Neural progenitor cell (in vitro differentiated cells): ENCODE results near the gene SMIM35. TPM values are rescaled to one million over a fixed set of nuclear protein-coding genes. Genes with fewer than 3 reads are reported as not detected.

Experiments
- DNase-seq: peaks from one replicate; pipeline ENCODE4 v3.0.0-alpha.2; 2016; ENCODE audit warnings: low spot score
- H2AFZ ChIP-seq: fragments of 200-600 bp; sonication (generic); replicated peaks from 2 replicates; pipeline ENCODE4 v1.6.1; 2016; ENCODE audit warnings: antibody characterized with exemption
- H3F3A ChIP-seq: fragments of 200-600 bp; sonication (generic); 2 replicates; pipeline ENCODE4 v1.6.1; 2016; ENCODE audit warnings: antibody characterized with exemption, low read depth
- H3K27ac ChIP-seq: fragments of 200-600 bp; sonication (generic); 2 replicates; pipeline ENCODE4 v1.5.1; 2016; ENCODE audit warnings: mild to moderate bottlenecking
- H3K27me3 ChIP-seq: fragments of 200-600 bp; sonication (generic); 2 replicates; pipeline ENCODE4 v1.6.1; 2016; ENCODE audit warnings: mild to moderate bottlenecking, moderate library complexity
- H3K36me3 ChIP-seq: fragments of 200-600 bp; sonication (generic); 2 replicates; pipeline ENCODE4 v1.5.1; 2016
- H3K4me1 ChIP-seq: fragments of 200-600 bp; sonication (generic); 2 replicates; pipeline ENCODE4 v1.6.1; 2016; ENCODE audit warnings: mixed run types
- H3K4me2 ChIP-seq: fragments of 200-600 bp; sonication (generic); 2 replicates; pipeline ENCODE4 v1.6.1; 2016
- H3K4me3 ChIP-seq: fragments of 200-600 bp; sonication (generic); 2 replicates; pipeline ENCODE4 v1.5.1; 2016
- H3K79me2 ChIP-seq: fragments of 200-600 bp; sonication (generic); 2 replicates; pipeline ENCODE4 v1.6.1; 2016; ENCODE audit warnings: low read depth
- H3K9ac ChIP-seq: fragments of 200-600 bp; sonication (generic); 2 replicates; pipeline ENCODE4 v1.6.1; 2016
- H3K9me3 ChIP-seq: fragments of 200-600 bp; sonication (generic); 2 replicates; pipeline ENCODE4 v1.5.1; 2016; ENCODE audit warnings: low read depth
- H4K20me1 ChIP-seq: fragments of 200-600 bp; sonication (generic); 2 replicates; pipeline ENCODE4 v1.6.1; 2016; ENCODE audit warnings: low read depth
- H3K27ac Mint-ChIP-seq: 3 replicates; pipeline ENCODE4 v1.8.0; 2021; ENCODE audit warnings: mixed read lengths
- H3K27me3 Mint-ChIP-seq: 2 replicates; pipeline ENCODE4 v1.8.0; 2022; ENCODE audit warnings: low read depth, mild to moderate bottlenecking, inconsistent platforms, moderate library complexity, mixed read lengths; ENCODE audit not compliant: insufficient read depth
- H3K36me3 Mint-ChIP-seq: 3 replicates; pipeline ENCODE4 v1.8.0; 2021; ENCODE audit warnings: mixed read lengths
- H3K4me1 Mint-ChIP-seq: 3 replicates; pipeline ENCODE4 v1.8.0; 2021; ENCODE audit warnings: mixed read lengths
- H3K4me3 Mint-ChIP-seq: 3 replicates; pipeline ENCODE4 v1.8.0; 2021; ENCODE audit warnings: mild to moderate bottlenecking, moderate library complexity, mixed read lengths
- H3K9me3 Mint-ChIP-seq: 3 replicates; pipeline ENCODE4 v1.8.0; 2020; ENCODE audit warnings: mixed read lengths
- CTCF ChIP-seq: fragments of 200-600 bp; sonication (generic); IDR thresholded peaks from 2 replicates; pipeline ENCODE4 v1.5.1; 2017; ENCODE audit warnings: antibody characterized with exemption, mild to moderate bottlenecking
- EZH2 ChIP-seq: fragments of 200-600 bp; sonication (generic); IDR thresholded peaks from 2 replicates; pipeline ENCODE4 v1.6.1; 2017; ENCODE audit warnings: antibody characterized with exemption, mild to moderate bottlenecking, moderate library complexity
- EZH2phosphoT487 ChIP-seq: fragments of 200-600 bp; sonication (generic); IDR thresholded peaks from 2 replicates; pipeline ENCODE4 v1.6.1; 2017; ENCODE audit warnings: antibody characterized with exemption
- total RNA-seq: library from RNA; depleted of rRNA; stranded (reverse); fragments of >200 nt; gene quantifications from 2 replicates; pipeline ENCODE4 v1.2.3, GENCODE V29; 2015; ENCODE audit warnings: low replicate concordance

The SMIM35 gene
- total RNA-seq, 1 donor from 2014 or later, result not detected

GRCh38 chr11:118046964-118047700 is 39.6 kb downstream of the SMIM35 start:
- H3K4me3 Mint-ChIP-seq, result no peak overlapping the region
- H3K36me3 Mint-ChIP-seq, result no peaks in the 10 kb centered on the region
- Histone ChIP-seq H3K36me3 (no peaks in the 10 kb centered on the region), H3F3A (no peaks in the 10 kb centered on the region), H2AFZ (no peak overlapping the region), H3K4me2 (no peak overlapping the region), H3K9me3 (no peaks in the 10 kb centered on the region), H3K9ac (no peak overlapping the region), H3K79me2 (no peaks in the 10 kb centered on the region), H3K4me1 (no peaks in the 10 kb centered on the region), H4K20me1 (no peaks in the 10 kb centered on the region), H3K4me3 (no peak overlapping the region), H3K27ac (no peak overlapping the region), H3K27me3 (no peaks in the 10 kb centered on the region)
- no peak overlapping the region for H3K27ac Mint-ChIP-seq
- no peaks in the 10 kb centered on the region for H3K9me3 Mint-ChIP-seq
- no peak for DNase-seq
- TF ChIP-seq EZH2 (no peak), CTCF (no peak), EZH2phosphoT487 (no peak)
- no peaks in the 10 kb centered on the region for H3K4me1 Mint-ChIP-seq
- H3K27me3 Mint-ChIP-seq, result no peaks in the 10 kb centered on the region

GRCh38 chr11:118046051-118046963 is 40.5 kb downstream of the SMIM35 start:
- Histone ChIP-seq H2AFZ (no peak overlapping the region), H3F3A (no peaks in the 10 kb centered on the region), H3K4me1 (no peaks in the 10 kb centered on the region), H3K4me2 (no peak overlapping the region), H3K4me3 (no peak overlapping the region), H3K27me3 (no peaks in the 10 kb centered on the region), H3K9me3 (no peaks in the 10 kb centered on the region), H3K27ac (no peak overlapping the region), H3K79me2 (no peaks in the 10 kb centered on the region), H3K9ac (no peak overlapping the region), H3K36me3 (no peaks in the 10 kb centered on the region), H4K20me1 (no peaks in the 10 kb centered on the region)
- DNase-seq, result no peak
- H3K36me3 Mint-ChIP-seq, result no peaks in the 10 kb centered on the region
- no peak overlapping the region for H3K27ac Mint-ChIP-seq
- H3K9me3 Mint-ChIP-seq, result no peaks in the 10 kb centered on the region
- H3K4me3 Mint-ChIP-seq, result no peak overlapping the region
- no peaks in the 10 kb centered on the region for H3K4me1 Mint-ChIP-seq
- H3K27me3 Mint-ChIP-seq, result no peaks in the 10 kb centered on the region
- TF ChIP-seq CTCF (no peak), EZH2phosphoT487 (no peak), EZH2 (no peak)

GRCh38 chr11:118045191-118045590 is 41.6 kb downstream of the SMIM35 start:
- Histone ChIP-seq H4K20me1 (no peaks in the 10 kb centered on the region), H3F3A (no peaks in the 10 kb centered on the region), H3K9ac (no peak overlapping the region), H3K27ac (no peak overlapping the region), H3K9me3 (no peaks in the 10 kb centered on the region), H3K79me2 (no peaks in the 10 kb centered on the region), H3K4me1 (no peaks in the 10 kb centered on the region), H3K27me3 (no peaks in the 10 kb centered on the region), H3K4me2 (no peak overlapping the region), H3K36me3 (no peaks in the 10 kb centered on the region), H2AFZ (no peak overlapping the region), H3K4me3 (no peak overlapping the region)
- TF ChIP-seq CTCF (no peak), EZH2 (no peak), EZH2phosphoT487 (no peak)
- no peaks in the 10 kb centered on the region for H3K9me3 Mint-ChIP-seq
- H3K27ac Mint-ChIP-seq, result no peak overlapping the region
- H3K4me3 Mint-ChIP-seq, result no peak overlapping the region
- no peaks in the 10 kb centered on the region for H3K27me3 Mint-ChIP-seq
- DNase-seq, result no peak
- no peaks in the 10 kb centered on the region for H3K4me1 Mint-ChIP-seq
- H3K36me3 Mint-ChIP-seq, result no peaks in the 10 kb centered on the region
